CD4-positive, alpha-beta memory T cell (primary cell): ENCODE results near the gene PCSK9. TPM values are rescaled to one million over a fixed set of nuclear protein-coding genes. Genes with fewer than 3 reads are reported as not detected.

ENCODE experiments used
- CTCF ChIA-PET: fragments of 350-600 bp; sonication (Branson Sonifier 250); formaldehyde crosslinking; loops from one replicate; lab custom pipeline; 2021; ENCODE audit warnings: inconsistent platforms; ENCODE audit not compliant: partially characterized antibody; lab: Charles Lee
- POLR2A ChIA-PET: fragments of 350-600 bp; sonication (Branson Sonifier 250); formaldehyde crosslinking; loops from one replicate; lab custom pipeline; 2021; ENCODE audit not compliant: partially characterized antibody; lab: Charles Lee
- DNase-seq, 5 donors: peaks; one replicate each; pipeline versions ENCODE4 v3.0.0 to v3.0.0-alpha.2; 2020 to 2022; ENCODE audit warnings: mixed read lengths in 1 of 5
- H3K27ac ChIP-seq: one replicate; pipeline ENCODE4 v1.7.0; 2013; ENCODE audit warnings: low read depth, low read length
- H3K27me3 ChIP-seq: 2 replicates; pipeline ENCODE4 v1.7.0; 2013; ENCODE audit warnings: mild to moderate bottlenecking, low read length, moderate library complexity; ENCODE audit not compliant: insufficient read depth
- H3K36me3 ChIP-seq: 2 replicates; pipeline ENCODE4 v1.7.0; 2013; ENCODE audit warnings: mild to moderate bottlenecking, low read length, moderate library complexity; ENCODE audit not compliant: insufficient read depth
- H3K4me1 ChIP-seq: 2 replicates; pipeline ENCODE4 v1.7.0; 2013; ENCODE audit warnings: mild to moderate bottlenecking, low read length, moderate library complexity; ENCODE audit not compliant: insufficient read depth
- H3K4me3 ChIP-seq, 2 donors: one replicate each; pipeline ENCODE4 v1.7.0; 2013; ENCODE audit warnings: low read length in 2 of 2, mild to moderate bottlenecking in 1 of 2
- H3K9me3 ChIP-seq, 2 donors: one replicate each; pipeline ENCODE4 v1.7.0; 2013; ENCODE audit warnings: low read length in 2 of 2, control low read depth in 1 of 2; ENCODE audit not compliant: control insufficient read depth in 1 of 2
- H3K27ac Mint-ChIP-seq, 7 donors: one replicate each; pipeline ENCODE4 v1.8.0; 2020 to 2021; ENCODE audit warnings: mixed read lengths in 7 of 7, mild to moderate bottlenecking in 6 of 7, inconsistent platforms in 3 of 7, moderate library complexity in 3 of 7
- H3K27me3 Mint-ChIP-seq, 2 donors: one replicate each; pipeline ENCODE4 v1.8.0; 2020 to 2021; ENCODE audit warnings: mixed read lengths in 2 of 2
- H3K36me3 Mint-ChIP-seq, 2 donors: one replicate each; pipeline ENCODE4 v1.8.0; 2020 to 2021; ENCODE audit warnings: mixed read lengths in 2 of 2, inconsistent platforms in 1 of 2, mild to moderate bottlenecking in 1 of 2
- H3K4me1 Mint-ChIP-seq, 4 donors: one replicate each; pipeline ENCODE4 v1.8.0; 2020 to 2021; ENCODE audit warnings: mixed read lengths in 4 of 4, mild to moderate bottlenecking in 1 of 4
- H3K4me3 Mint-ChIP-seq, 8 donors: one replicate each; pipeline ENCODE4 v1.8.0; 2020 to 2021; ENCODE audit warnings: mixed read lengths in 8 of 8, mild to moderate bottlenecking in 7 of 8, moderate library complexity in 6 of 8, inconsistent platforms in 3 of 8
- H3K9me3 Mint-ChIP-seq, 8 donors: one replicate each; pipeline ENCODE4 v1.8.0; 2020 to 2021; ENCODE audit warnings: mixed read lengths in 8 of 8, mild to moderate bottlenecking in 5 of 8, inconsistent platforms in 3 of 8, moderate library complexity in 1 of 8
- intact Hi-C: fragments of 100-400 bp; cut with micrococcal nuclease; formaldehyde crosslinking; loops from one replicate; pipeline ENCODE4 v1.15.1; 2023
- polyA plus RNA-seq, 2 donors: library from polyadenylated mRNA; unstranded; fragments of 300-500 nt; fragmentation: Illumina TruSeq; gene quantifications; one replicate each; pipeline ENCODE4 v1.2.3, GENCODE V29; 2021
- total RNA-seq, 2 experiments: library from RNA; stranded (reverse); gene quantifications; one replicate each; pipeline ENCODE4 v1.2.3, GENCODE V29; 2021

The PCSK9 gene
- total and polyA plus RNA-seq, 4 experiments from 2014 or later, result not detected

- H3K27ac ChIP-seq, result no peak overlapping the region
Observed at GRCh38 chr1:54995013-54995760, 44.2 kb upstream of the PCSK9 start.

GRCh38 chr1:54995835-54996234, 43.5 kb upstream of the PCSK9 start:
- intact Hi-C loops, result loop anchor here (1.0 kb wide), 3 partner anchors 46 to 324 kb away; no protein-coding TSS in a partner anchor

More at GRCh38 chr1:54995013-54995760, 44.2 kb upstream of the PCSK9 start:
- Mint-ChIP-seq H3K27me3 (peaks cover 15 to 24% of the 10 kb centered on the region in 2 donors), H3K4me1 (peaks cover 21 to 29% (median 21%) of the 10 kb centered on the region in 4 donors), H3K4me3 (peak overlapping the region in 7 of 8 donors; percentile 50 to 80 (median 74)), H3K27ac (peak overlapping the region; percentile 84 to 95 (median 93)), H3K36me3 (no peaks in the 10 kb centered on the region), H3K9me3 (no peaks in the 10 kb centered on the region)
- DNase-seq, result no peak
- Histone ChIP-seq H3K27me3 (peaks cover 7% of the 10 kb centered on the region), H3K36me3 (no peaks in the 10 kb centered on the region), H3K4me3 (no peak overlapping the region), H3K9me3 (no peaks in the 10 kb centered on the region), H3K4me1 (peaks cover 22% of the 10 kb centered on the region)
- POLR2A ChIA-PET, result interaction anchor here (0.9 to 2.1 kb wide), 3 partner anchors 45 to 50 kb away, joined by 3 to 18 read pairs (median 11); no protein-coding TSS in a partner anchor
- CTCF ChIA-PET, result interaction anchor here (1.7 to 14.5 kb wide), 4 partner anchors 8 to 54 kb away, joined by 7 to 337 read pairs (median 14); no protein-coding TSS in a partner anchor
- intact Hi-C loops, result no loop called here

GRCh38 chr1:54996359-54996868, 42.9 kb upstream of the PCSK9 start:
- H3K9me3 Mint-ChIP-seq, result no peaks in the 10 kb centered on the region
- CTCF ChIA-PET, result interaction anchor here (0.5 to 14.5 kb wide), 14 partner anchors 9 to 508 kb away, joined by 3 to 337 read pairs (median 5); no protein-coding TSS in a partner anchor
- Histone ChIP-seq H3K27me3 (peaks cover 7% of the 10 kb centered on the region), H3K36me3 (no peaks in the 10 kb centered on the region), H3K4me1 (peaks cover 22% of the 10 kb centered on the region), H3K9me3 (no peaks in the 10 kb centered on the region), H3K4me3 (peak overlapping the region in 1 of 2 donors; percentile 41), H3K27ac (peak overlapping the region; percentile 23)
- peaks cover 15 to 28% of the 10 kb centered on the region in 2 donors for H3K27me3 Mint-ChIP-seq
- intact Hi-C loops, result loop anchor here (1.0 kb wide), 3 partner anchors 46 to 324 kb away; no protein-coding TSS in a partner anchor
- H3K4me3 Mint-ChIP-seq, result peak overlapping the region; percentile 50 to 80 (median 75)
- H3K27ac Mint-ChIP-seq, result peak overlapping the region; percentile 84 to 95 (median 93)
- peaks cover 21 to 29% (median 21%) of the 10 kb centered on the region in 4 donors for H3K4me1 Mint-ChIP-seq
- DNase-seq, result peak; percentile 76 to 83 (median 81)
- POLR2A ChIA-PET, result interaction anchor here (0.9 to 2.1 kb wide), 4 partner anchors 46 to 51 kb away, joined by 3 to 18 read pairs (median 7); no protein-coding TSS in a partner anchor
- no peaks in the 10 kb centered on the region for H3K36me3 Mint-ChIP-seq

More at GRCh38 chr1:54995835-54996234, 43.5 kb upstream of the PCSK9 start:
- Mint-ChIP-seq H3K27me3 (peaks cover 15 to 27% of the 10 kb centered on the region in 2 donors), H3K36me3 (no peaks in the 10 kb centered on the region), H3K27ac (peak overlapping the region; percentile 84 to 95 (median 93)), H3K9me3 (no peaks in the 10 kb centered on the region), H3K4me3 (peak overlapping the region; percentile 50 to 80 (median 75)), H3K4me1 (peaks cover 21 to 29% (median 21%) of the 10 kb centered on the region in 4 donors)
- H3K9me3 ChIP-seq, result no peaks in the 10 kb centered on the region
- peak overlapping the region in 1 of 2 donors; percentile 41 for H3K4me3 ChIP-seq
- peaks cover 22% of the 10 kb centered on the region for H3K4me1 ChIP-seq
- H3K36me3 ChIP-seq, result no peaks in the 10 kb centered on the region
- peaks cover 7% of the 10 kb centered on the region for H3K27me3 ChIP-seq
- peak; percentile 57 to 83 (median 78) for DNase-seq
- peak overlapping the region; percentile 23 for H3K27ac ChIP-seq
- ChIA-PET CTCF (interaction anchor here (0.5 to 14.5 kb wide), 11 partner anchors 9 to 507 kb away, joined by 3 to 337 read pairs (median 7); no protein-coding TSS in a partner anchor), POLR2A (interaction anchor here (0.9 to 2.1 kb wide), 4 partner anchors 45 to 51 kb away, joined by 3 to 18 read pairs (median 7); no protein-coding TSS in a partner anchor)

- POLR2A ChIA-PET, result interaction anchor here (0.9 to 2.1 kb wide), 3 partner anchors 47 to 52 kb away, joined by 3 to 18 read pairs (median 11); no protein-coding TSS in a partner anchor
- Mint-ChIP-seq H3K27ac (peak overlapping the region in 5 of 7 donors; percentile 35 to 95 (median 84)), H3K4me1 (peaks cover 21 to 29% (median 21%) of the 10 kb centered on the region in 4 donors), H3K27me3 (peaks cover 15 to 28% of the 10 kb centered on the region in 2 donors), H3K4me3 (peak overlapping the region in 7 of 8 donors; percentile 68 to 80 (median 76)), H3K36me3 (no peaks in the 10 kb centered on the region), H3K9me3 (no peaks in the 10 kb centered on the region)
- Histone ChIP-seq H3K27ac (no peak overlapping the region), H3K4me1 (peaks cover 22% of the 10 kb centered on the region), H3K9me3 (no peaks in the 10 kb centered on the region), H3K27me3 (peaks cover 7% of the 10 kb centered on the region), H3K4me3 (peak overlapping the region in 1 of 2 donors; percentile 41), H3K36me3 (no peaks in the 10 kb centered on the region)
- intact Hi-C loops, result loop anchor here (1.0 kb wide), 3 partner anchors 47 to 325 kb away; no protein-coding TSS in a partner anchor
- no peak for DNase-seq
- CTCF ChIA-PET, result interaction anchor here (0.7 to 14.5 kb wide), 12 partner anchors 10 to 143 kb away, joined by 3 to 337 read pairs (median 6); no protein-coding TSS in a partner anchor
Observed at GRCh38 chr1:54996869-54997710, 42.3 kb upstream of the PCSK9 start.

GRCh38 chr1:54997711-54997986, 41.7 kb upstream of the PCSK9 start:
- no peaks in the 10 kb centered on the region for H3K36me3 Mint-ChIP-seq
- peaks cover 7% of the 10 kb centered on the region for H3K27me3 ChIP-seq
- H3K4me1 Mint-ChIP-seq, result peaks cover 21 to 29% (median 21%) of the 10 kb centered on the region in 4 donors
- H3K4me1 ChIP-seq, result peaks cover 22% of the 10 kb centered on the region
- no peak overlapping the region for H3K27ac ChIP-seq
- intact Hi-C loops, result no loop called here
- DNase-seq, result no peak
- H3K27me3 Mint-ChIP-seq, result peaks cover 15 to 28% of the 10 kb centered on the region in 2 donors
- H3K27ac Mint-ChIP-seq, result no peak overlapping the region
- no peak overlapping the region for H3K4me3 ChIP-seq
- POLR2A ChIA-PET, result no interaction called here
- H3K9me3 Mint-ChIP-seq, result no peaks in the 10 kb centered on the region
- no peaks in the 10 kb centered on the region for H3K9me3 ChIP-seq
- no peaks in the 10 kb centered on the region for H3K36me3 ChIP-seq
- H3K4me3 Mint-ChIP-seq, result peak overlapping the region in 4 of 8 donors; percentile 6 to 76 (median 60)
- CTCF ChIA-PET, result interaction anchor here (1.3 to 14.5 kb wide), 2 partner anchors 12 to 48 kb away, joined by 4 to 337 read pairs; no protein-coding TSS in a partner anchor

- ChIA-PET CTCF (interaction anchor here (14.5 kb wide), 1 partner anchor 49 kb away, joined by 337 read pairs; no protein-coding TSS in a partner anchor), POLR2A (no interaction called here)
- H3K4me1 ChIP-seq, result peaks cover 22% of the 10 kb centered on the region
- no peak overlapping the region for H3K4me3 ChIP-seq
- H3K36me3 ChIP-seq, result no peaks in the 10 kb centered on the region
- H3K4me1 Mint-ChIP-seq, result peaks cover 21 to 29% (median 21%) of the 10 kb centered on the region in 4 donors
- no peaks in the 10 kb centered on the region for H3K9me3 ChIP-seq
- H3K4me3 Mint-ChIP-seq, result no peak overlapping the region
- peaks cover 7% of the 10 kb centered on the region for H3K27me3 ChIP-seq
- no peaks in the 10 kb centered on the region for H3K9me3 Mint-ChIP-seq
- no peak for DNase-seq
- no peak overlapping the region for H3K27ac ChIP-seq
- H3K27me3 Mint-ChIP-seq, result peaks cover 15 to 28% of the 10 kb centered on the region in 2 donors
- intact Hi-C loops, result no loop called here
- no peaks in the 10 kb centered on the region for H3K36me3 Mint-ChIP-seq
- H3K27ac Mint-ChIP-seq, result no peak overlapping the region
Observed at GRCh38 chr1:54998100-54998499, 41.2 kb upstream of the PCSK9 start.
